ENCODE measurements around the gene SMARCC1.

Gene SMARCC1

GRCh38 chr3:47613722-47614121 is 168.0 kb downstream of the SMARCC1 start:
- no peak for DNase-seq (ENCODE audit: low spot score)
- no peak for TF ChIP-seq CTCF (IDR thresholded peaks at IDR 0.05; ENCODE audit: extremely low read depth, missing control alignments)

DNA sequence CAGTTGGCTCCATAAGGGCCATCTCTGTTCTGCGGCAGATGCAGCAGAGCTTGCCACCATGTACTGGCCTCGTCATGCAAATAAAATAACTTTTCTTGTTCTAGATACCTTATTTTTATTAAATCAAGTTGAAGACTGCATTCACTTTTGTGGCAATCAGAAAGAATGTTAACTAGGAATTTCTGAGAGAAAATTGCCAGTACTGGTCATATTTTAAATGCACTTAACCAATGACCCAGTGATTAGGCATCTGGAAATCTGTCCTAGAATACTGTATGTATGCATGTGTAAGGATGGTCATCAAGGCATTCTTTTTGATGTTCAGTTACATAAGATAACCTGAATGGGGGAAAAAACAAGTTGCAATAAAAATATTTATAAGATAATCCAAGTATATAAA is 168.8 kb downstream of the SMARCC1 start:
- DNase-seq (ENCODE audit: low spot score): no peak
- no peak for TF ChIP-seq CTCF (IDR thresholded peaks at IDR 0.05; ENCODE audit: extremely low read depth, missing control alignments)

GRCh38 chr3:47612178-47612577 is 169.5 kb downstream of the SMARCC1 start:
- no peak for TF ChIP-seq CTCF (IDR thresholded peaks at IDR 0.05; ENCODE audit: extremely low read depth, missing control alignments)
- DNase-seq (ENCODE audit: low spot score): no peak

GRCh38 chr3:47611576-47611975 is 170.1 kb downstream of the SMARCC1 start:
- no peak for TF ChIP-seq CTCF (IDR thresholded peaks at IDR 0.05; ENCODE audit: extremely low read depth, missing control alignments)
- no peak for DNase-seq (ENCODE audit: low spot score)

DNA sequence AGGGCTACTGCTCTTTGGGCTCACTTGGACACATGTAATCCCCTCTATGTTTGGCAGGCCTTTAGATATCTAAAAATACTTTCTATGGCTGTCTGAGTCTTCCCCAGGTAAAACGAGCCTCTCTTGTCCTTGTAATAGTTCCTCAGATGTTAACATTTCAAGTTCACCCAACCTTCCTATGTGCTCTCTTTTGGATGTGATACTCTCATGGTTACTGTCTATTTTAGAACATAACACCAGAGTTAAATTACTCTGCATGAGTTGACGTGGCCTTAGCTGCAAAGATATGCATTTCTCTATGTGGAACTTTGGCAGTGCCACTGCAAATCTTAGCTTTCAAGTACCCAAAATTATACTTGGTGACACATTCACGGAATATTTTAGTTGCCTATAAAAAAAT is 171.1 kb downstream of the SMARCC1 start:
- no peak for DNase-seq (ENCODE audit: low spot score)
- TF ChIP-seq CTCF (IDR thresholded peaks at IDR 0.05; ENCODE audit: extremely low read depth, missing control alignments): no peak

- no peak for DNase-seq (ENCODE audit: low spot score)
- TF ChIP-seq CTCF (IDR thresholded peaks at IDR 0.05; ENCODE audit: extremely low read depth, missing control alignments): no peak
Measured at GRCh38 chr3:47607335-47607734, 174.4 kb downstream of the SMARCC1 start.

GRCh38 chr3:47606165-47606564 is 175.5 kb downstream of the SMARCC1 start:
- TF ChIP-seq CTCF (IDR thresholded peaks at IDR 0.05; ENCODE audit: extremely low read depth, missing control alignments): no peak
- no peak for DNase-seq (ENCODE audit: low spot score)

All from GM20000 (cell line).